Measurements from ENCODE around the gene SPINK1. TPM values are rescaled to one million over a fixed set of nuclear protein-coding genes. Genes with fewer than 3 reads are reported as not detected.

SPINK1 gene
- total and polyA plus RNA-seq, 2 of the 13 experiments (the other 11 are each of a cell fraction or from before 2014, with no cell fraction given): 14.7 to 17.1 TPM

DNA sequence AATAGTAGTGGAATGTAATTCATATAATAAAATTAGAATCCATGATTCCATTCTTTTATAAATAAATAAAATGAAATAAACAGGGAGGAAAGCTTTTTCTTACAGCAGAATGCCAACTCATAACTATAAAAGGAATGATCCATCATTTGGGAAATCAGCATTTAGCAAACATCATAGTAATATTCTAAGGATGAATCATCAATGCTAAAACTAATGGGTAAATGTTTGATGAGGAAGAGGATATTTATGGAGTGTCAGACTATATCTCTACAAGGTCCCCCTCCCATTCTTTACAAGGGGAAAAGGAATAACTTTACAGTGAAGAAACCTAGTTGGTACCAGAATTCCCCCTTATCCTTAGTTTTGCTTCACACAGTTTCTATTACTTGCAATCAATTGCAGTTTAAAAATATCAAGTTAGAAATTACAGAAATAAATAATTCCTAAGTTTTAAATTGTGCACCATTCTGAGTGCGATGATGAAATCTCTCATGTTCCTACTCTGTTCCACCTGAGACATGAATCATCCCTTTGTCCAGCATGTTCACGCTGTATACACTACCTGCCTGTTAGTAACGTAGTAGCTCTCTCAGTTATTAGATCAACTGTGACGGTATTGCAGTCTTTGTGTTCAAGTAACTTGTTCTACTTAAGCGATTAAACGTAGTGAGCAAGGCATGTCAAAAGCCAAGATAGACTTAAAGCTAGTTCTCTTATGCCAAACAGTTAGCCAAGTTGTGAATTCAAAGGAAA lies 34.7 kb downstream of the SPINK1 start (continued):
- TF ChIP-seq ARID2 (CRISPR knock-in tag; IDR thresholded peaks at IDR 0.05; ENCODE audit: borderline replicate concordance) (no peak), DRAP1 (CRISPR knock-in tag; IDR thresholded peaks at IDR 0.05) (no peak), GMEB1 (CRISPR knock-in tag; IDR thresholded peaks at IDR 0.05; ENCODE audit: borderline replicate concordance) (no peak), NFIC (IDR thresholded peaks at IDR 0.05; ENCODE audit: low read length) (no peak), GABPB1 (CRISPR knock-in tag; IDR thresholded peaks at IDR 0.05) (no peak), ZSCAN12 (CRISPR knock-in tag; IDR thresholded peaks at IDR 0.05) (no peak), POGZ (CRISPR knock-in tag; IDR thresholded peaks at IDR 0.05) (no peak), ZNF549 (CRISPR knock-in tag; IDR thresholded peaks at IDR 0.05) (no peak), ZNF713 (CRISPR knock-in tag; IDR thresholded peaks at IDR 0.05) (no peak)
- TF ChIP-seq, protein P1, sequence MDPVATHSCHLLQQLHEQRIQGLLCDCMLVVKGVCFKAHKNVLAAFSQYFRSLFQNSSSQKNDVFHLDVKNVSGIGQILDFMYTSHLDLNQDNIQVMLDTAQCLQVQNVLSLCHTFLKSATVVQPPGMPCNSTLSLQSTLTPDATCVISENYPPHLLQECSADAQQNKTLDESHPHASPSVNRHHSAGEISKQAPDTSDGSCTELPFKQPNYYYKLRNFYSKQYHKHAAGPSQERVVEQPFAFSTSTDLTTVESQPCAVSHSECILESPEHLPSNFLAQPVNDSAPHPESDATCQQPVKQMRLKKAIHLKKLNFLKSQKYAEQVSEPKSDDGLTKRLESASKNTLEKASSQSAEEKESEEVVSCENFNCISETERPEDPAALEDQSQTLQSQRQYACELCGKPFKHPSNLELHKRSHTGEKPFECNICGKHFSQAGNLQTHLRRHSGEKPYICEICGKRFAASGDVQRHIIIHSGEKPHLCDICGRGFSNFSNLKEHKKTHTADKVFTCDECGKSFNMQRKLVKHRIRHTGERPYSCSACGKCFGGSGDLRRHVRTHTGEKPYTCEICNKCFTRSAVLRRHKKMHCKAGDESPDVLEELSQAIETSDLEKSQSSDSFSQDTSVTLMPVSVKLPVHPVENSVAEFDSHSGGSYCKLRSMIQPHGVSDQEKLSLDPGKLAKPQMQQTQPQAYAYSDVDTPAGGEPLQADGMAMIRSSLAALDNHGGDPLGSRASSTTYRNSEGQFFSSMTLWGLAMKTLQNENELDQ (CRISPR knock-in tag; IDR thresholded peaks at IDR 0.05; ENCODE audit: borderline replicate concordance): no peak
- TF ChIP-seq, protein P2, sequence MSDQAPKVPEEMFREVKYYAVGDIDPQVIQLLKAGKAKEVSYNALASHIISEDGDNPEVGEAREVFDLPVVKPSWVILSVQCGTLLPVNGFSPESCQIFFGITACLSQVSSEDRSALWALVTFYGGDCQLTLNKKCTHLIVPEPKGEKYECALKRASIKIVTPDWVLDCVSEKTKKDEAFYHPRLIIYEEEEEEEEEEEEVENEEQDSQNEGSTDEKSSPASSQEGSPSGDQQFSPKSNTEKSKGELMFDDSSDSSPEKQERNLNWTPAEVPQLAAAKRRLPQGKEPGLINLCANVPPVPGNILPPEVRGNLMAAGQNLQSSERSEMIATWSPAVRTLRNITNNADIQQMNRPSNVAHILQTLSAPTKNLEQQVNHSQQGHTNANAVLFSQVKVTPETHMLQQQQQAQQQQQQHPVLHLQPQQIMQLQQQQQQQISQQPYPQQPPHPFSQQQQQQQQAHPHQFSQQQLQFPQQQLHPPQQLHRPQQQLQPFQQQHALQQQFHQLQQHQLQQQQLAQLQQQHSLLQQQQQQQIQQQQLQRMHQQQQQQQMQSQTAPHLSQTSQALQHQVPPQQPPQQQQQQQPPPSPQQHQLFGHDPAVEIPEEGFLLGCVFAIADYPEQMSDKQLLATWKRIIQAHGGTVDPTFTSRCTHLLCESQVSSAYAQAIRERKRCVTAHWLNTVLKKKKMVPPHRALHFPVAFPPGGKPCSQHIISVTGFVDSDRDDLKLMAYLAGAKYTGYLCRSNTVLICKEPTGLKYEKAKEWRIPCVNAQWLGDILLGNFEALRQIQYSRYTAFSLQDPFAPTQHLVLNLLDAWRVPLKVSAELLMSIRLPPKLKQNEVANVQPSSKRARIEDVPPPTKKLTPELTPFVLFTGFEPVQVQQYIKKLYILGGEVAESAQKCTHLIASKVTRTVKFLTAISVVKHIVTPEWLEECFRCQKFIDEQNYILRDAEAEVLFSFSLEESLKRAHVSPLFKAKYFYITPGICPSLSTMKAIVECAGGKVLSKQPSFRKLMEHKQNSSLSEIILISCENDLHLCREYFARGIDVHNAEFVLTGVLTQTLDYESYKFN (CRISPR knock-in tag; conservative IDR thresholded peaks at IDR 0.05): no peak
- TF ChIP-seq, protein P3, sequence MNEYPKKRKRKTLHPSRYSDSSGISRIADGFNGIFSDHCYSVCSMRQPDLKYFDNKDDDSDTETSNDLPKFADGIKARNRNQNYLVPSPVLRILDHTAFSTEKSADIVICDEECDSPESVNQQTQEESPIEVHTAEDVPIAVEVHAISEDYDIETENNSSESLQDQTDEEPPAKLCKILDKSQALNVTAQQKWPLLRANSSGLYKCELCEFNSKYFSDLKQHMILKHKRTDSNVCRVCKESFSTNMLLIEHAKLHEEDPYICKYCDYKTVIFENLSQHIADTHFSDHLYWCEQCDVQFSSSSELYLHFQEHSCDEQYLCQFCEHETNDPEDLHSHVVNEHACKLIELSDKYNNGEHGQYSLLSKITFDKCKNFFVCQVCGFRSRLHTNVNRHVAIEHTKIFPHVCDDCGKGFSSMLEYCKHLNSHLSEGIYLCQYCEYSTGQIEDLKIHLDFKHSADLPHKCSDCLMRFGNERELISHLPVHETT (CRISPR knock-in tag; conservative IDR thresholded peaks at IDR 0.05): no peak

All from HepG2 (cell line).